NCI-H2171 treated with DMSO at 0.1 percent for 48 hours (cell line): ENCODE data around the gene RNF224.

Experiments used
- DNase-seq: peaks from one replicate; lab custom pipeline; 2025; lab: John Stamatoyannopoulos, UW

The RNF224 gene

GRCh38 chr9:137215196-137215986, 11.9 kb upstream of the RNF224 start:
- no peak for DNase-seq

GRCh38 chr9:137216188-137216965, 10.9 kb upstream of the RNF224 start:
- DNase-seq = no peak

- DNase-seq = no peak
Observed at GRCh38 chr9:137217276-137218211, 9.8 kb upstream of the RNF224 start.

GRCh38 chr9:137218212-137218753, 9.0 kb upstream of the RNF224 start:
- no peak for DNase-seq

GRCh38 chr9:137218754-137219271, 8.5 kb upstream of the RNF224 start:
- DNase-seq = no peak

GRCh38 chr9:137219757-137220316, 7.5 kb upstream of the RNF224 start:
- no peak for DNase-seq

- no peak for DNase-seq
Observed at GRCh38 chr9:137220317-137221094, 6.8 kb upstream of the RNF224 start.

- DNase-seq = no peak
Observed at GRCh38 chr9:137221095-137221505, 6.2 kb upstream of the RNF224 start.

- peak; percentile 36 for DNase-seq
Observed at GRCh38 chr9:137221506-137222111, 5.7 kb upstream of the RNF224 start.

- DNase-seq = peak; percentile 42
Observed at GRCh38 chr9:137222190-137223077, 4.9 kb upstream of the RNF224 start, which contains the start of gene RNF208. RNF208 (minus strand) TSS chr9:137222240; CDS start chr9:137221212, 1,028 bp downstream.

GRCh38 chr9:137223078-137223970, 4.0 kb upstream of the RNF224 start:
- peak; percentile 99 for DNase-seq

GRCh38 chr9:137224830-137225694, 2.2 kb upstream of the RNF224 start, which contains the start of gene CYSRT1:
CYSRT1 (plus strand) TSS chr9:137225174; CDS start chr9:137225622, 448 bp downstream.
- DNase-seq = peak; percentile 57

GRCh38 chr9:137225699-137226331, 1.5 kb upstream of the RNF224 start:
- no peak for DNase-seq

GRCh38 chr9:137226338-137227053, 806 bp upstream of the RNF224 start:
- no peak for DNase-seq

GRCh38 chr9:137227853-137228505, 677 bp downstream of the RNF224 start:
- no peak for DNase-seq
